ENCODE data around the gene DONSON.

The DONSON gene

DNA sequence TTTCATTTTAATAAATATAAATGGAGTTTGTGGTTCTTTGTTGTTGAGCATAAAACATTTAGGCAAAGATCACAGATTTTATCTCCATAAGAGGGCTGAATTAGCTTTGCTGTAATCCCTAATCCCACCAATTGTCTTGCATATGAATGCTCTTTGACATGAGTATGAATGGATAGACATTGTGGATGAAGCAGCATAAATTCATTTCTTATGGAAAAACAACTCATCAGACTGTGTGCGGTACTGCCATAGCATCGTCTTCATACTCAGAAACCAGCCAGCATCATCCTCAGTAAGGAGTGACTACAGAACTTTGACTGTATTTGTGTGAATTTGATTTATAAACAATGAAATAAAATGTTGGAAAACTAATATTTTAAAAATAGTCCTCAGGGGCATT is 26.1 kb downstream of the DONSON start:
- DNase-seq (ENCODE audit: low read depth), result no peak

DNA sequence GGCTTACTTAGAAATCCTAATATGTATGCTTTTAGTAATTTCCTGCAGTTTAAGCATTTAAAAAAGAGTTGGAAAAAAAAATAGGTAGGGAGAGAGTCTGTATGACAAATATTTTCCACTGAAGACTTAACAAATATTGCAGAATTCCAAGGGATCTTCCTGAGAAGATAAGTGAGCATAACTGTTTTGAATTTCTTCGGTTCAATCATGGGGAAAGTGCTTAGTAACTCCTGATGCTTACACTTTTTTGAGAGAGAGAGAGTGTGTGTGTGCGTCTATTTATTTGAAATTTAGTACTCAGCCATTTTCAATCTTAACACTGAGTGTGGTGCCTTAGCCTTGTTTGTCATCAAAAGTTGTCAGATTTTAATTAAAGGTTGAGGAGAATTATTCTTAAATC is 27.1 kb downstream of the DONSON start:
- no peak for DNase-seq (ENCODE audit: low read depth)

DNA sequence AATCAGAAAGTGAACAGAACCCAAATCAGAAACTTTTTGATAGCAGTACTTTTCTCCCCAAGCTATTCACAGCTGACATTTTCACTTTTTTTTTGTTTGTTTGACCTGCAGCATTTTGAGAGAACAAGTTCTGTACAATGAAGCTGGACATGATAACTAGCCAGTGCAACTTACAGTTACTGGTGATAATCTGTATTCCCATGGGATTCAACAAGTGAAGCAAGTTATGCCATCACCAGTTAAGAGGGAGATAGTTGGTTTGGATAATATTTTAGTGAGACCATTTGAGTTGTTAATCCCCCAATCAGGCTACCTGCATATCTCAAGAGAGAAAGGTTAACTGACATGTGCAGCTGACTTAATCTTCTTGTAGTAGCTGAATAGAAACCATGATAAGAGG is 27.5 kb downstream of the DONSON start:
- no peak for DNase-seq (ENCODE audit: low read depth)

DNA sequence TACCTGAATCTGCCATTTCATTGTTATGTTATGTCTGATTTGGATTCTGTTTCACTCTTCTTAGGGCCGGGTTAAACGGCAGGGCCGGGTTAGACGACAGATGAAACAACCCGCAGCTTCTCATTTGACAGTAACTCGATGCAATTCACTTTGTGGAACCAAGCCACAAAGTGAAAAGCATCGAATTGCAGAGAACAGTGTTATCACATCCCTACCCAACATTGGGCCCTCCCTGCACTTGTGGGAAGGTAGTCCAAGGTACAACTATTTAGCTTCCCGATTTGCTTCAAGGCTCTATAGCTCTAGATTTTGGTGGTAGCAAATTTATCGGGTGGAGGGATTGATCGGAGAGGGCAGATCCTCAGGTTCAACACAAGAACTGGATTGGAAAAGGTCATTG is 28.7 kb downstream of the DONSON start:
- no peak for DNase-seq (ENCODE audit: low read depth)

DNA sequence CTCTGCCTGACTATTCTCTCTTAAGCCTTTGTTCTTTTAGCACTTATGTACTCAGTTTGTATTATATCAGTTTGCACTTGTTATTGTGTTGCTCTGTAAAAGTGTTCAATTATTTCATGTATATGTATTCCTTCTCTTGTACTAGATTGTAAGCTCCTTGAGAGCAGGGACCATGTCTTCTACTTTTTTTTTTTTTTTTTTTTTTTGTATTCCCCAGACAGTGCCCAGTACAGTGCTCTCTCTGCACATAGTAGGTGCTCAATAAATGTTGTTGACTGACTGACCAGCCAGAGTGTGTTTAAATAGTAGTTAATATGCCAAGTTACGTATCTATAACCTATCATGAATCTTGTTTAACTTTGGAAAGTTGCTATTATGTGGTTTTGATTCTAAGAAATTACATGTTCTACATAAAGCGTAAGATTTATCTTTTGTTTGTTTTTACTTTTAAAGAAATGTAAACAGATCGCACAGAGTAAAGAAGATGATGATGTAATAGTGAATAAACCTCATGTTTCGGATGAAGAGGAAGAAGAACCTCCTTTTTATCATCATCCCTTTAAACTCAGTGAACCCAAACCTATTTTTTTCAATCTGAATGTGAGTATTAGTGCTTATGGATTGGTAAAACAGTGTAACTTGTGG is 29.6 kb downstream of the DONSON start:
- no peak for DNase-seq (ENCODE audit: low read depth)

DNA sequence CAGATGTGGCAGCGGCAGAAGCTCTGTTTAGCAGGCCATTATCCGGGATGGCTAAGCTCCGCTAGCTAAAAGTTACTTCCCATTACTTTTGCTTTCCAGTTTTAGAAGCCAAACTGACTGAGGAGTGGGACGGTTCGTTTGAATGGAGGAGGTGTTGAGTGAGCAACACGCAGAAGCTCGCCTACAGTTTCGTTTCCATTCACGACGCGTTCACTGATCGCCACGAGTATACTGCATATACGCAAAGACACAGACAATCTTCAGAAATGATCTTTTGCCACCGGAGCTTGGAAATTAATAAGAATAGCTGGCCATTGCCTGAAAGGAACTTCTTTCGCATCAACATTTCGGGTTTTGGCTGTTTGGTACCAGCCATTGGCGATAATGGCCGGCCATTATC is 31.0 kb downstream of the DONSON start:
- DNase-seq (ENCODE audit: low read depth), result no peak

DNA sequence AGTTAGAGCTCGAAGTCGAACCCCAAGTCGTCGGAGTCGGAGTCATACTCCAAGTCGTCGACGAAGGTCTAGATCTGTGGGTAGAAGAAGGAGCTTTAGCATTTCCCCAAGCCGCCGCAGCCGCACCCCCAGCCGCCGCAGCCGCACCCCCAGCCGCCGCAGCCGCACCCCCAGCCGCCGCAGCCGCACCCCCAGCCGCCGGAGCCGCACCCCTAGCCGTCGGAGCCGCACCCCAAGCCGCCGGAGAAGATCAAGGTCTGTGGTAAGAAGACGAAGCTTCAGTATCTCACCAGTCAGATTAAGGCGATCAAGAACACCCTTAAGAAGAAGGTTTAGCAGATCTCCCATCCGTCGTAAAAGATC is 33.5 kb downstream of the DONSON start:
- DNase-seq (ENCODE audit: low read depth), result no peak

DNA sequence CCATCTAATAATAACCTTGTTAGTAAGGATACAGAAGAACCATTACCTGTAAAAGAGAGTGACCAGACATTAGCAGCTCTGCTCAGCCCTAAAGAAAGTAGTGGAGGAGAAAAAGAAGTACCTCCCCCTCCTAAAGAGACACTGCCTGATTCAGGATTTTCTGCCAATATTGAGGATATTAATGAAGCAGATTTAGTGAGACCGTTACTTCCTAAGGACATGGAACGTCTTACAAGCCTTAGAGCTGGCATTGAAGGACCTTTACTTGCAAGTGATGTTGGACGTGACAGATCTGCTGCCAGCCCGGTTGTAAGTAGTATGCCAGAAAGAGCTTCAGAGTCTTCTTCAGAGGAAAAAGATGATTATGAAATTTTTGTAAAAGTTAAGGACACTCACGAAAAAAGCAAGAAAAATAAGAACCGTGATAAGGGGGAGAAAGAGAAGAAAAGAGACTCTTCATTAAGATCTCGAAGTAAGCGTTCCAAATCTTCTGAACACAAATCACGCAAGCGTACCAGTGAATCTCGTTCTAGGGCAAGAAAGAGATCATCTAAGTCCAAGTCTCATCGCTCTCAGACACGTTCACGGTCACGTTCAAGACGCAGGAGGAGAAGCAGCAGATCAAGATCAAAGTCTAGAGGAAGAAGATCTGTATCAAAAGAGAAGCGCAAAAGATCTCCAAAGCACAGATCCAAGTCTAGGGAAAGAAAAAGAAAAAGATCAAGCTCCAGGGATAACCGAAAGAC is 34.1 kb downstream of the DONSON start:
- no peak for DNase-seq (ENCODE audit: low read depth)

DNA sequence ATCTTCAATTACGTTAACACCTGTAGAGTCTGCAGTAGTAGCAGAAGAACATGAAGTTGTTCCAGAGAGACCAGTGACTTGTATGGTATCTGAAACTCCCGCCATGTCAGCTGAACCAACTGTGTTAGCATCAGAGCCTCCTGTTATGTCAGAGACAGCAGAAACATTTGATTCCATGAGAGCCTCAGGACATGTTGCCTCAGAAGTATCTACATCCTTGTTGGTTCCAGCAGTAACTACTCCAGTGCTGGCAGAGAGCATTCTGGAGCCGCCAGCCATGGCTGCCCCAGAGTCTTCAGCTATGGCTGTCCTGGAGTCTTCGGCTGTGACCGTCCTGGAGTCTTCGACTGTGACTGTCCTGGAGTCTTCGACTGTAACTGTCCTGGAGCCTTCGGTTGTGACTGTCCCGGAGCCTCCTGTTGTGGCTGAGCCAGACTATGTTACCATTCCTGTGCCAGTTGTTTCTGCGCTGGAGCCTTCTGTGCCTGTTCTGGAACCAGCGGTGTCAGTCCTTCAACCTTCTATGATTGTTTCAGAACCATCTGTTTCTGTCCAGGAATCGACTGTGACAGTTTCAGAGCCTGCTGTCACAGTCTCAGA is 35.4 kb downstream of the DONSON start:
- no peak for DNase-seq (ENCODE audit: low read depth)

DNA sequence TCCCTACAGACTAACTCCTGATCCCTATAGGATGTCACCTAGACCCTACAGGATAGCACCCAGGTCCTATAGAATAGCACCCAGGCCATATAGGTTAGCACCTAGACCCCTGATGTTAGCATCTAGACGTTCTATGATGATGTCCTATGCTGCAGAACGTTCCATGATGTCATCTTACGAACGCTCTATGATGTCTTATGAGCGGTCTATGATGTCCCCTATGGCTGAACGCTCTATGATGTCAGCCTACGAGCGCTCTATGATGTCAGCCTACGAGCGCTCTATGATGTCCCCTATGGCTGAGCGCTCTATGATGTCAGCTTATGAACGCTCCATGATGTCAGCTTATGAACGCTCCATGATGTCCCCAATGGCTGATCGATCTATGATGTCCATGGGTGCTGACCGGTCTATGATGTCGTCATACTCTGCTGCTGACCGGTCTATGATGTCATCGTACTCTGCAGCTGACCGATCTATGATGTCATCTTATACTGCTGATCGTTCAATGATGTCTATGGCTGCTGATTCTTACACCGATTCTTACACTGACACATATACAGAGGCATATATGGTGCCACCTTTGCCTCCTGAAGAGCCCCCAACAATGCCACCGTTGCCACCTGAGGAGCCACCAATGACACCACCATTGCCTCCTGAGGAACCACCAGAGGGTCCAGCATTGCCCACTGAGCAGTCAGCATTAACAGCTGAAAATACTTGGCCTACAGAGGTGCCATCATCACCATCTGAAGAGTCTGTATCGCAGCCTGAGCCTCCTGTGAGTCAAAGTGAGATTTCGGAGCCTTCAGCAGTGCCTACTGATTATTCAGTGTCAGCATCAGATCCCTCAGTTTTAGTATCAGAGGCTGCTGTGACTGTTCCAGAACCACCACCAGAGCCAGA is 36.1 kb downstream of the DONSON start:
- DNase-seq (ENCODE audit: low read depth), result no peak

DNA sequence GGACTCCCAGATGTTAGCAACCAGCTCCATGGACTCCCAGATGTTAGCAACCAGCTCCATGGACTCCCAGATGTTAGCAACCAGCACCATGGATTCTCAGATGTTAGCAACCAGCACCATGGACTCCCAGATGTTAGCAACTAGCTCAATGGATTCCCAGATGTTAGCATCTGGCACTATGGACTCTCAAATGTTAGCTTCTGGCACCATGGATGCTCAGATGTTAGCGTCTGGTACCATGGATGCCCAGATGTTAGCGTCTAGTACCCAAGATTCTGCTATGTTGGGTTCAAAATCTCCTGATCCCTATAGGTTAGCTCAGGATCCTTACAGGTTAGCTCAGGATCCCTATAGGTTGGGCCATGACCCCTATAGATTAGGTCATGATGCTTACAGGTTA is 36.8 kb downstream of the DONSON start:
- no peak for DNase-seq (ENCODE audit: low read depth)

DNA sequence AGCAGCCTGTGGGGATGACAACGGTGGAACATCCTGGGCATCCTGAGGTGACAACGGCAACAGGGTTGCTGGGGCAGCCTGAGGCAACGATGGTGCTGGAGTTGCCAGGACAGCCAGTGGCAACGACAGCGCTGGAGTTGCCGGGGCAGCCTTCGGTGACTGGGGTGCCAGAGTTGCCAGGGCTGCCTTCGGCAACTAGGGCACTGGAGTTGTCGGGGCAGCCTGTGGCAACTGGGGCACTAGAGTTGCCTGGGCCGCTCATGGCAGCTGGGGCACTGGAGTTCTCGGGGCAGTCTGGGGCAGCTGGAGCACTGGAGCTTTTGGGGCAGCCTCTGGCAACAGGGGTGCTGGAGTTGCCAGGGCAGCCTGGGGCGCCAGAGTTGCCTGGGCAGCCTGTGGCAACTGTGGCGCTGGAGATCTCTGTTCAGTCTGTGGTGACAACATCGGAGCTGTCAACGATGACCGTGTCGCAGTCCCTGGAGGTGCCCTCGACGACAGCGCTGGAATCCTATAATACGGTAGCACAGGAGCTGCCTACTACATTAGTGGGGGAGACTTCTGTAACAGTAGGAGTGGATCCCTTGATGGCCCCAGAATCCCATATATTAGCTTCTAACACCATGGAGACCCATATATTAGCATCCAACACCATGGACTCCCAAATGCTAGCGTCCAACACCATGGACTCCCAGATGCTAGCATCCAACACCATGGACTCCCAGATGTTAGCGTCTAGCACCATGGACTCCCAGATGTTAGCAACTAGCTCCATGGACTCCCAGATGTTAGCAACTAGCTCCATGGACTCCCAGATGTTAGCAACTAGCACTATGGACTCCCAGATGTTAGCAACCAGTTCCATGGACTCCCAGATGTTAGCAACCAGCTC is 37.5 kb downstream of the DONSON start:
- no peak for DNase-seq (ENCODE audit: low read depth)

DNA sequence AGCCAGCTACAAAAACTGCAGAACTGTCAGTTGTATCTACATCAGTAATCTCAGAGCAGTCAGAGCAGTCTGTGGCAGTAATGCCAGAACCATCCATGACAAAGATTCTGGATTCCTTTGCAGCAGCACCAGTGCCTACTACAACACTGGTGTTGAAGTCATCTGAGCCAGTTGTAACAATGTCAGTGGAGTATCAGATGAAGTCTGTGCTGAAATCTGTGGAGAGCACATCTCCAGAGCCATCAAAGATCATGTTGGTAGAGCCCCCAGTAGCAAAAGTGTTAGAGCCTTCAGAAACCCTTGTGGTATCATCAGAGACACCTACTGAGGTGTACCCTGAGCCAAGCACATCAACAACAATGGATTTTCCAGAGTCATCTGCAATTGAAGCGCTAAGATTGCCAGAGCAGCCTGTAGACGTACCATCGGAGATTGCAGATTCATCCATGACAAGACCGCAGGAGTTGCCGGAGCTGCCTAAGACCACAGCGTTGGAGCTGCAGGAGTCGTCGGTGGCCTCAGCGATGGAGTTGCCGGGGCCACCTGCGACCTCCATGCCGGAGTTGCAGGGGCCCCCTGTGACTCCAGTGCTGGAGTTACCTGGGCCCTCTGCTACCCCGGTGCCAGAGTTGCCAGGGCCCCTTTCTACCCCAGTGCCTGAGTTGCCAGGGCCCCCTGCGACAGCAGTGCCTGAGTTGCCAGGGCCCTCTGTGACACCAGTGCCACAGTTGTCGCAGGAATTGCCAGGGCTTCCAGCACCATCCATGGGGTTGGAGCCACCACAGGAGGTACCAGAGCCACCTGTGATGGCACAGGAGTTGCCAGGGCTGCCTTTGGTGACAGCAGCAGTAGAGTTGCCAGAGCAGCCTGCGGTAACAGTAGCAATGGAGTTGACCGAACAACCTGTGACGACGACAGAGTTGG is 38.4 kb downstream of the DONSON start:
- DNase-seq (ENCODE audit: low read depth), result no peak

DNA sequence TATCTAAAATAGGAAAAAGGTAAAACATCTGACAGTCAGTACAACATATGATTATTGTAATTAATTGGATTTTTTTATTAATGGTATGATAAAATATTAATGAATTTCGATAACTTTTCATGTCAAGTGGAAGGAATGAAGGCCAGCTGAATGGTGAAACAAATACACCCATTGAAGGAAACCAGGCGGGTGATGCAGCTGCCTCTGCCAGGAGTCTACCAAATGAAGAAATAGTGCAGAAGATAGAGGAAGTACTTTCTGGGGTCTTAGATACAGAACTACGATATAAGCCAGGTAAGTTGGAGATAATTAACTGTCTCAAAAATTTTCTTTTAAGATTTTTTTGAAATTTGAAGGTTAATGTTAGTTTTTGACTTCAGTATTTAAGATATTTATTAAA is 42.4 kb downstream of the DONSON start:
- no peak for DNase-seq (ENCODE audit: low read depth)

DNA sequence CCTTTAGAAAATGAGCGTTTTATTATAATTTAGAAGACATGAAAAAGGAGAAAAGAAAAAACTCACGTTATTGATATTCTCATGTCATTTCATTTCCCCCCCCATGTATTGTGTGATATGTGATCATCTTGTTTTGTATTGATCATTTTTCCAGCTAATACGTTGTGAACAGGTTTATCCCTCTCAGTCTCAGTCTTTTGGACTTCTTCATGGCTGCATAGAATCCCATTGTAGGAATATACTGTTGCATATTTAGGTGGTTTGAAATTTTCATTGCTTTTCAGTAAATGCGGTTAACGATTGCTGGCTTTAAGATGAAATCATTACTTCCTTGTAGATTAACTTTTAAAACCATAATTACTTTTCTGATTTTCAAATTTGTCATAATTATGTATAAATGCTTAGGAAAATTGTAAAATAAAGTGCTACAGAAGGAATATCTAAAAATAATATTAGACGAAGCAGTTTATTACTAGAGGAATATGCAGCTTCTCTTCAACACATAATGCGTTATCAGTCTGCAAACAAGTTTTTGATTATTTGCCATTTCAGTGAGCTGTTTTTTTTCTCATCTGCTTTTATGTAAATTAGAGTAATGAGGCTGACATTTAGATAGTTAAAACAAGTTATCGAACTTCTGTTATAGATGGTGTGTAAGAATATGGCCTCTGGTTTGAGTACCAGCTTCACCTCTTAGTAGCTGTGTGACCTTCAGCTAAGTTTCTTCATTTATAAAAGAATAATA is 43.9 kb downstream of the DONSON start:
- no peak for DNase-seq (ENCODE audit: low read depth)

DNA sequence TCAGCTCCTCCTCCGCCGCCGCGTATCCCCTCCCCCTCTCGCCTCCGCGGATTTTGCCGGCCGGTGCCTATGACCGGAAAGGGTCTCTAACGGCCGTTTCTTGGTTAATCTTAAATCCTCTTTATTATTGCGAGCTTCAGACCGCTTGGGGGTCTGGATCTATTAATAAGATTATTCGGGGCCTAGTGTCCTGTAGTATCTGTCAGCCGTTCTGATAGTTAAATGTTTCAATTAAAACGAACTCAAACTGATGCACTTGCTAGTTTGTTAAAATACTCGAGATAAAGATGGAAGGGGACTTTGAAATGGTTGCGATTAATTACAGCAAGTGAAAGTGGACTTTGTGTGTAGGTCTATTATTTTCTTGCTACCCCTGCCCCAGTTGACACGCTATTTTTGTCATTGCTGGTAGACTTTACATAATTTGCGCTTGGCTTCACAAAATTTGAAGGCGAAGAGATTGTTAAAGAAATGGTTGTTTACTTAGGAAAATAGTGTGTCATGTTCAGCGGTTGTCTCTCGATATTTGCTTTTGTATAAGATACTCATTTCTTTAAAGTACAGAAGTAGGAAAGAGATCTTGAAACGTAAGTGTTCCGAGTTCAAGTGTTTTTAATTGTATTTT is 44.9 kb downstream of the DONSON start:
- DNase-seq (ENCODE audit: low read depth), result peak; percentile 48

DNA sequence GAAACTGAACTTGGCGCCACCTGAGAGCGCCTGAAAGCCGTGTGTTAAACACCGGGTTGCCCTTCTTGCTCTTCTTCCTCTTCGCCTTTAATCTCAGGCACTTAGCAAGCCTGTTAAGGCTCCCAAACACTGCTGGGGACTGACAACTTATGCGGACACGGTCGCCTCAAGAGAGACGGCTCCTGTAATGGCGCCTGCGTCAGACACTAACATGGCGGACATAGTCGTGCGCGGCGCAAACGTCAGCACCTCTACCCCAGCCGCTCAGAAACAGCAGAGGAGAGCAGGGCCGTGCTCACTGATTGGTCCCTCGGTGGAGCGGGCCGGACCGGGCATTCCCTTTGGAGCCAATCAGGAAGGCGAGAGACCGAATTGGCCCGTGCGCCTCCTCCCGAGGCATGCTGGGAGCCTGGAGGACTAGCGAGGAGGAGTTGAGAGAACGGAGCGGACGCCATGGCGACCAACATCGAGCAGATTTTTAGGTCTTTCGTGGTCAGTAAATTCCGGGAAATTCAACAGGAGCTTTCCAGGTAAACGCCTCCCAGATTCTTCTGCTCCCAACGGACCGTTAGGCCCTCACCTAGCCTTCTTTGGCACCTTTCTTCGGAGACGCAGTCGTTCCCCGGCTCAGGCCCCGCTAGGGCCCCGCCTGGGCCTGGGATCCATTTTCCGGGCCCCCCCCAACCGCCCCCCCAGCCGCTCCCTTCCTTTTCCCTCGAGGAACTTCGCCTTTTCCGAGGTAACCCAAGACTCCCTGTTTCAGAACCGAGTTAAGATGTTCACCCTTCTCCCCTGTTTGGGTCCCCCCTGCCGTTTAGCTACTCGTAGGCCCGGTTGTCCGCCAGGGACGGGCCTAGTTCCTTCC is 45.6 kb downstream of the DONSON start, which contains the start of gene SON:
Gene SON, plus strand, starts transcription at position 399 of the 865 bp plus-strand sequence. Its CDS starts 55 bp downstream, at position 454.
- peak; percentile 84 for DNase-seq (ENCODE audit: low read depth)
